Medulla oblongata (tissue), 1 donor: ENCODE data around the gene KIAA1671.

Experiments used
- DNase-seq: peaks from one replicate; pipeline ENCODE4 v3.0.0-alpha.2; 2015; ENCODE audit errors: extremely low spot score

KIAA1671 gene

DNA sequence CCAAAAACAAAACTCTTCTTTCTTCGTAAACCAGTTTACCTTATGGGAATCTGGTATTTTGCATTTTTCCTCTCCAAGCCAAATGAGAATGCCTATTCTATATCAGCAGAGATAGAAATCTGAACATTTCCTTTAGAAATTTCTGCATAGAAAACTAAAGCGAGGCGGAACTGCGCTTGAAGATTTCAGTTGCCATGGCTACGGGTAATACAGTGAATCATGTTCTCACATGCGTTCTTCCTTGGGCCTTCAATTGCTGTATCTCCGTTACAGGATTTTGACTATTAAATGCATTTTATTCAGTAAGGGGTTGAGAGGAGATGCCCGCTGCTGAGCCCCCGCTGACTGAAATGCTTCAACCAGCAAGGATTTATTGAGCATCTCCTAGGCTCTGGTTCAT, 138.9 kb downstream of the KIAA1671 start:
- DNase-seq = no peak

DNA sequence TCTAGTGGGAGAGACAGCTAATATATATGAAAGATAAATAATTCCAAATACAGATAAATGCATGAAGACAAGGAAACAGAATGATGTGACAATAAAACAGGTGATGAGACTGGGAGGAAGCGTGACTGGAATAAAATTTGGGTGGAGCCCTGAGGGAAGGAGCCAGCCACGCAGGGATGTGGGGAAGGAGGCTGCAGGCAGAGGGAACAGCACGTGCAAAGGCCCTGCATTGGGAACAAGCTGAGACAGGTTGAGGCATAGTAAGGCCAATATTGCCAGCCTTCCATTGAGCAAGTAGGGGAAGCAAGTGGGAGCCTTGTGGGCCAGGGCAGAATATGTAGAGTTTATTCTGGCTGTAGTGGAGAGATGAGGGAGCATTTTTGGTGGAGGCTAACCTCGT, 139.6 kb downstream of the KIAA1671 start:
- DNase-seq = no peak

DNA sequence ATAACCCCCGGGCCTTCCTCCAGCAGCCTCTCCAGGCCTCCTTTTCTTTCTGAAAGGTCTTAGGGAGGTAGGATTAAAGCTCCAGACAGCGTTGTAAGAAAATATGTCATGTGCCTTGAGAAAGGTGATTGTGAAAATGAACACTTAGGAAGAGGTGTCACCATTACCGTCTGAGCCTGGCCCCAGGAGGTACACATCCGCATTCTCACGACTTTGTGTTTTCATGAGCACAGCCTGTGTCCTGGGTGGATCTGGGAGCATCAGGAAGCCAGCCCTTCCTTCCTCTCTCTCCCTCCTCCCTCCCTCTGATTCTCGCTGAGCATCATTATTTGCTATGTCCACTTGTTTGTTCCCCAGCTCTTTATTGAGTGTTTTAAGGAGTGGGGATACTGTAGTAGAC, 142.1 kb downstream of the KIAA1671 start:
- no peak for DNase-seq

DNA sequence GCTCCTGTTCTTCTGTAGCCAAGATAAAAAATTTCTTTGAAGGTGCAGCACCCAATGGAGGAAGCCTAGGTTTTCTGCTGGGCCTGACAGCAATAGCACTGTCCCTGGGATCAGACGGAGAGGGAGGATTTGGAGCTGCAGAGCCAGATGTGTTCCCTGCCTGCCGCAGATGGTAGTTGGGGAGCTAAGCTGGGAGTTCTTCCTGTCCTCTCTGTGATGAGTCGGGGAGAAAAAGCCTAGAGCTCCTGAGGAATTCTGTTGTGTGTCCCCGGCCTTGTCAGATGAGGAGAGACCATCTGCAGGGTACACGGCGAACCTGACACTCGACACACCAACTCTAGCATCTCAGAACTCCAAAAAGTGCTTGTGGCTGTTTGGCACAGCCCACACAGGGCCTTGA, 143.4 kb downstream of the KIAA1671 start:
- no peak for DNase-seq

DNA sequence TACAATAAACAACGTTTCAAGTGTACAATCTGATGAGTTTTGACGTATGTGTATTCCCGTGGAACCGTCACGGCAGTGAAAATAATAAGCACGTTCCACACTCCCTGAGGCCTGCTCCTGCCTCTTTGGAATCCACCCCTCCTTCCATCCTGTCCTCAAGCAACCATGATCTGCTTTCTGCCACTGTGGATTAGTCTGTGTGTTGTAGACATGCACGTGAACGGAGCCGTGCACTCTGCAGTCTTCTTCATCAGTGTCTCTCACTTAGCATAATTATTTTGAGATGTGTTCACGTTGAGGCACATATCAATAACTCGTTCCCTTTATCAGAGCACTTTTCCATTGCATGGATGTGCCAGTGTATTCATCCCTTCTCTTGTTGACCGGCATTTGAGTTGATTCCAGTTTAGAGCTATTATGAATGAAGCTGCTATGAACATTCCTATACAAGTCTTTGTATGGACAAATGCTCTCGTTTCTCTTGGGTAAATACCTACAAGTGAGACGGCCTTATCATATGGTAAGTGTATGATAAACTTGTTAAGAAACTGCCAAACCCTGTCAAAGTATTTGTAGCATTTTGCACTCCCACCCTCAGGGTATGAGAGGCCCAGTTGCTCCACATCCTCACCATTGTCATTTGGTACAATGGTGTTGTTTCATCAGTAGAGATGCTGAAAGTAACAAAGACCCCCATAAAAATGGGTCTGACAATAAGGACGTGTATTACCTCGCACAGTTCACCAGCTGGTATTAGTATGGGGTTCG, 144.3 kb downstream of the KIAA1671 start:
- DNase-seq = no peak

DNA sequence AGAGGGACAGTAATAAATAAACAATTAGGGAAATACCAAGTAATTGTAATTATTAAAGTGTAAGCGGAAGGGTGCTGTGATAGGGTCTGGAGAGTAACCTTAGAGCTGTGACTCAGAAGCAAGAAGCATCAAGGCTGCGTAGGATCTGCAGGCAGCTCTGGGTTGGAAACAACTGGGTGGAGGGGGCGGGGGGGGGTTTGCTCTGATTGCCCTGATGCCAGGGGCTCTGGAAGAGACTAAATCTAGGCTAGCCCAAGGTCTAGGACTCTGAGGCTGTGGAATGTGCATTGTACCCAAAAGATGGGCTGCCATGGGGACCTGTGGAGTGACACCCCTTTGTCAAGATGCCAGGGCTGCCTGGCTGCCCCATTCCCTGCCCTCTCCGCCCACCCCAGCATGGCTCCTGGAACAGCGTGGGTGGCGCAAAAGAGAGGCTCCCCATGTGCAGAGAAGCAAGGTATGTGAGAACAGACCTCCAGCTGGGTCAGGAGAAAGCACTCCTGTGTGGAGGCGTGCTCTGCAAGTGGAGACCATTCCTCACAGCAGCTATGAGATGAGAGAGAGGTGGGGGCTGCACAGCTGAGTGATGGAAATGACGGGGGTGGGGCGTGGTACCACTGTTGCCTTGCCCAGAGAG, 146.0 kb downstream of the KIAA1671 start:
- no peak for DNase-seq

DNA sequence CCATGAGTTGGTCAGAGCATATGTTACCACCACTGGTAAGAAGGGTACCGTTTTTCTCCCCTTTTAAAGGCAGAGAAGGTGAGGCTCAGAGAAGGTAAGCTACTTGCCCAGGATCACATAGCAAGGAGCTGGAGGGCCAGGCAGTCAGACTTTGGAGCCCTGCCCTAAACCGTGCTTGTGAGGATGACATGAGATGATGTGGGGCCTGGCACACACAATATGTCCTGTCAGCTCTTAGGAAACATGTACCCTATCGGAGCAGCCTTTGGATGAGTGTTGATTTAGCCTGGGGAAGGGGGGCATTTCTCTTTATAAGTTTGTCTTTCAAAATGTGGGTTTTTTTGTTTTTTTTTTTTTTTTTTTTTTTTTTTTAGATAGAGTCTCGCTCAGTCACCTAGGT, 146.7 kb downstream of the KIAA1671 start:
- no peak for DNase-seq

DNA sequence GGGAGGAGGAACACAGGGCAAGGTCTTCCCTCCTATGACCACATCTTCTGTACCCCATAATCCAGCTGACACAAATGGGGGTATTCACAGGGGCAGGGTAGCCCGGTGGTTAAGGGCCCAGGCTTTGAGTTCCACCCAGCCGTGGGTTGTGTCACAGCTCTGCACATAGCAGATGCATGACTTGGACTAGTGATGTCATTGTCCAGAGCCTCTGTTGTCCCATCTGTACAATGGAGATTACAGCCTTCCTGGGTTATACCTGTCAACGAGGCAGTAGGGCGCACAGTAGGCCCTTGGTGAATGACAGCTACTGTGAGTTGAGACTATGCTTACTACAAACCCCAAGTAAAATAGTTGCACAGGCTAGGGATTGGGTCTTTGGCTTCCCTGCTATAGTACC, 147.9 kb downstream of the KIAA1671 start:
- DNase-seq = no peak

DNA sequence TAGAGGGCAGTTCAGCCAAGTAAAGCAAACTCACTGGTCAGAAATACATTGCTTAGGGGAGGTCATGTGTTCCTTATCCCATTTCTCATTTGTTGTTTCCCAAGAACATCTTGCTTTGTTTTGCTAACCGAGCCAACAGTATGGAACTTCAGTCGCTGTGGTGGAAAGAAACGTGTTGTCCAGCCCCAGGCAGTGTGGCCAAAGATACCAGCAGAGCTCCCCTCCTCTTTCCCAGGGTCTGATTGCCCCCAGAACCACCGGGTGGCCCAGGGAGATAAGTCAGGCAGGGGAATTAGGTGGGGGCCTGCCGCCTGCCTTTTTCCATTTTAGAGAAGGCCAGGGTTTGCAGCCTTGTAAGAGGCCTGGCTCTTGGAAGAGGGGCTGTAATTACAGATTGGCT, 148.4 kb downstream of the KIAA1671 start:
- no peak for DNase-seq

DNA sequence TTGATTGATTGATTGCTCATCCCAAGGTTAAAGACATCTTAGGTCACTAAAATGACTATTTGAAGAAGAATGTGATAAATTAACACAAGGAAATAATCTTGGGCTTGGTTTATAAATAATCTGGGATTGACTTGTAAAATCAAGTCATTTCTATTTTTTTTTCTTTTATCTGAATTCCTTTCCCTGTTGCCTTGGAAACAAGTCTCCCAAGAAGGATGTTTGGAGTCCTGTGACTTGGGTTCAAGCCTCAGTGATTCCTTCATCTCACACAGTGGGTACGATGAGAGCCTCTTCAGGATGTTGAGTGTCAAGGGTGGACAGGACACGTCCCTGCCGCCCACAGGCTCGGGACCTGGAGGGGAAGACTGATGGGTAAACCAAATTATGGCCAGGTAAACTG, 149.0 kb downstream of the KIAA1671 start:
- DNase-seq = no peak

DNA sequence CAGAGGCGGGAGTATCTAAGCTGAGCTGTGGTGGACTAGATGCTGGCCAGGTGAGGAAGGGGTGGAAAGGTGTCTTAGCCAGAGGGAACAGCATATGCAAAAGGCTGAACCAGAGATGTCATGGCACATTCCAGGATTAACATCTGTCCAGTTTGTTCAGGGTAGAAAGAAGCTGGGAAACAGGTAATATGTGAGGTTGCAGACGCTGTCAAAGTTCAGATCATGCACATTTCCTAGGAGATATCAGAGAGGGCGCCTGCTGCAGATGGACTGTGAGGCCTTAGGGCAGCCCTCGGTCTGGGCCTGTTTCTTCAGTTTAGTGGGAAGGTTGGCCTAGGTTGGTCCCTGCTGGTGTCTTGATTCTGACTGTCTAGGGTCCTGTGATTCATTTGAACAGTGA, 149.5 kb downstream of the KIAA1671 start:
- DNase-seq = no peak

DNA sequence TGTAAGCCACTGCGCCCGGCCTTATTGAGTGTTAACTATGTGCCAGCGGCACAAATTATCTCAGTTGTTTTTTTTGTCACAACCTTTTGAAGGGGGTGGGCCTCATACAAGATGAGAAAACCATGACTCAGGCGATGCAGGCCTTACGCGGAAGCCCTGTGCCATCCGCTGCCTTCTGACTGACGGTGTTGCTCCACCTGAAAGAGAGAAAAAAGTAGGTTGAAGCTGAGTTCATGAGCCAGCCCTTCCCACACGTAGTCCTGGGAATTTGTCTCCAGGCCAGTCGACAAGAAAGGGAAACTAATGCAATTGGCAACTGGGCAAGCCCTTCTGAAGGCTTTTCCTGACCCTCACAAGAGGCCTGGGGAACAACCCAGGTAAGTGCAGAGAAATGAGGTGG, 150.2 kb downstream of the KIAA1671 start:
- no peak for DNase-seq

DNA sequence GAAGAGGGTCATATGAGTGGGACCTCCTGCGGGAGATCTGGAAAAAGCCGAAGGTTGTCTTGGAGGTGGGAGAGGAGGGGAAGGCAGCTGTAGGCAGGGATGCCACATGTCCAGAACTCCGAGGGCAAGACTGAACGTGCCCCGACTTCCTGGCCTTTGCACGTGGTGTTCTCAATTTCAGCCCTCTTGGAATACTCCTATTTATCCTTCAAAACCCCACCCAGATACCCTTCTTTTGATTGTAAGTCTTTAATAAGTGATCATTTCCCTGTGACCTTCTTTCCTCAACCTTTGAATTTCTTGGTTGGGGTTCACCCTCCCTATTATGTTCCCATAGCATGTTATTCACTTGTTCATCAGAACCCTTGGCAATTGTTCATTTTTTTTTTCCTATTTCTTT, 151.9 kb downstream of the KIAA1671 start:
- no peak for DNase-seq

DNA sequence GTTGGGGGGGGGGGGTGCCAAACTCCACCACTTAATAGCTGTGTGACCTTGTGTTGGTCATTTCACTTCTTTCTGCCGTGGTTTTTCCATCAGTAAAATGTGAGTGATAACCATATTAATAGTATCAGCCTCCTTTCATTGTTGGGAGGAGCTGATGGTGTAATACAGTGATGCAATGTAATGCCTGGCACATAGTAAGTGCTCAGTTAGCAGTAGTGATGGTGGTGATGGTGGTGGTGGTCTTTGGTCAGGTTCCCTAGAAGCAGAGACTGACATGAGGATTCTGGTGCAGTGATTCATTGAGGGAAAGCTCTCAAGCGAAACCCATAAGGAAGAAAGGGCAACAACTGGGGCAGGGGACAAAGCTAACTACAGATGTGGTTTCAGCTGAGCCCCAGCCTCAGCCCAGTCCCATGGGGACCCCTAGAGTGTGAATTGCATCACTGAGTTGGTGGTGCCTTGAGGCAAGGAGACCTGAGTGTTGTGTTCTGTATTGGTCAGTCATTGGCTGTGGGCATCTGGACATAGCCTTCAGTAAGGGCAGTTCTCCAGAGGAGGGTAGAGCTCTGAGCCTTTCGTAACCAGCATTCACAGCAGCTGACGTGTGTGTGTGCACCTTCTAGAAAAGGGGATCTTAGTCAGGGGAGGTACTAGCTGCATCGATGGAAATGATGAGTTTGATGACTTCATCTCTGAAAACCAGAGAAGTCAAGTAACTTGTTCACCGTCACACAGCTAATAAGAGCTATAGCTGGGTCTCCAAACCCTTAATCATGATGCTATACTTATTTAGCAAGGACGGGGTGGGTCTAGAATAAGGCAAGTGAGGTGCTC, 153.5 kb downstream of the KIAA1671 start:
- no peak for DNase-seq

DNA sequence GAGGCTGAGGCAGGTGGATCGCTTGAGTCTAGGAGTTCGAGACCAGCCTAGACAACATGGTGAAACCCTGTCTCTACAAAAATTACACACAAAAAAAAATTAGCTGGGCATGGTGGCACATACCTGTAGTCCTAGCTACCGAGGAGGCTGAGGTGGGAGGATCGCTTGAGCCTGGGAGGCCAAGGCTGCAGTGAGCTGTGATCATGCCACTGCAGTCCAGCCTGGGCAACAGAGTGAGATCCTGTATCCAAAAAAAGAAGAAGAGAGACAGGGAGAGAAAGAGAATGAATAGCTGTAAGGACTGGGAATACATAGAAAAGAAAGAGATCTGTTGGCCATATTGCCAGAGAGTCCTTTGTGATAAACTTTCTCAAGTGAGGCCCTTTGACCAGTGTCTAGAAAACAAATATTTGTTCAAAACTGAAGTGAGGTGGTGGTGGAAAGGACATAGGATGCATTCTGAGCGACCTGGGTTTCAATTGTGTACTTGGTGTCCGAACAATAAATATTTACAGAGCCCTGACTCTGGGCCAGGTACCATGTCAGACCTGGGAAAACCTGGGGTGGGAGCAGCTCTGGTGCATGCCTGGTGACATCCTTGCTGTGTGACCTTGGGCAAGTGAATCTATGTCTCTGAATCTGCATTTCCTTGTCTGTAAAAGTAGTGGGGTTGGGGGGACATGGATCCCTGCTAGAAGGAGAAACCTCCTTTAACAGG, 157.5 kb downstream of the KIAA1671 start:
- no peak for DNase-seq

DNA sequence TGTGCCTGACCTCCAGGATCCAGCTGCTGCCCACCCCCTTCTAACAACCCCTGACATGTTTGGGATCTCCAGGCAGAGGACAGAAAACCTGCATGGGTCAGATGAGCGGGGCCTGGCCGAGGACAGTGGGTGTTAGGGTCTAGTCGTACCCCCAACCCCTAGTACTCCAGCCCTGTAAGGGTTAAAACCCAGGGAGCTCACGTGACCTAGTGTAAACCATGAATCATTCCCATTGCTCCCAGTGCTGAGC, 158.0 kb downstream of the KIAA1671 start:
- DNase-seq = no peak

DNA sequence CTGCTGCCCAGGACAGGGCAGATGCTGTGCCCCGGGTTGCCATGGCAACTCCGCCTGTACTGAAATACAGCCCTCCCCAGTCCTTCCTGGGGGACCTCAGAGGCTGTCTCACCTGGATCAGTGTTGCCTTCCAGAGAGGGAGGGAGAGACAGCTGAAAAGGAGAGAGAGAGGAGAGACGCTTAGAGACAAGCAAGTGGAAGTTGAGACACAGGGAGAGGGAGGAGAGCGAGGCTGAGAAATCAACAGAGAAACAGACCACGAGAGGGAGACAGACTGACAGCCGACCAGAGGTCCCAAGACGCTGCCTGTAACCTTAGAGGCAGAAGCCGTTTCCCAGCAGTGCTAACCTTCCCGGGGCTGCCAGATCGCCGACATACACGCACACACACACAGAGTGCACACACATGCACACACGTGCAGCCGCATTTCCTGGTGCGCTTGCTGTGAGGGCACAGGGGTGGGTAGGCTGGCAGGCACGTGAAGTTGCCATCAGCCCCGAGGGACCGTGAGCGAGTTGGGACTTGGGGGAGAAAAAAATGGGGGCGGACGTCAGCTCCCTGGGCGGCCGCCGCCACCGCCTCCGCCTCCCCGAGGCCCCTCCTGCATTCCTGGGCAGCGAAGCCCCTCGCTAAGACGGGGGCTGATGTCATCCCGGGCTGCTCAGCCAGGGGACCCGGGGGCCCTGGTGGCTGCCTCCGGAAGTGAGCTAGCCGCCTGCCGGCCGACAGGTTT, 158.5 kb downstream of the KIAA1671 start:
- peak; percentile 77 for DNase-seq

DNA sequence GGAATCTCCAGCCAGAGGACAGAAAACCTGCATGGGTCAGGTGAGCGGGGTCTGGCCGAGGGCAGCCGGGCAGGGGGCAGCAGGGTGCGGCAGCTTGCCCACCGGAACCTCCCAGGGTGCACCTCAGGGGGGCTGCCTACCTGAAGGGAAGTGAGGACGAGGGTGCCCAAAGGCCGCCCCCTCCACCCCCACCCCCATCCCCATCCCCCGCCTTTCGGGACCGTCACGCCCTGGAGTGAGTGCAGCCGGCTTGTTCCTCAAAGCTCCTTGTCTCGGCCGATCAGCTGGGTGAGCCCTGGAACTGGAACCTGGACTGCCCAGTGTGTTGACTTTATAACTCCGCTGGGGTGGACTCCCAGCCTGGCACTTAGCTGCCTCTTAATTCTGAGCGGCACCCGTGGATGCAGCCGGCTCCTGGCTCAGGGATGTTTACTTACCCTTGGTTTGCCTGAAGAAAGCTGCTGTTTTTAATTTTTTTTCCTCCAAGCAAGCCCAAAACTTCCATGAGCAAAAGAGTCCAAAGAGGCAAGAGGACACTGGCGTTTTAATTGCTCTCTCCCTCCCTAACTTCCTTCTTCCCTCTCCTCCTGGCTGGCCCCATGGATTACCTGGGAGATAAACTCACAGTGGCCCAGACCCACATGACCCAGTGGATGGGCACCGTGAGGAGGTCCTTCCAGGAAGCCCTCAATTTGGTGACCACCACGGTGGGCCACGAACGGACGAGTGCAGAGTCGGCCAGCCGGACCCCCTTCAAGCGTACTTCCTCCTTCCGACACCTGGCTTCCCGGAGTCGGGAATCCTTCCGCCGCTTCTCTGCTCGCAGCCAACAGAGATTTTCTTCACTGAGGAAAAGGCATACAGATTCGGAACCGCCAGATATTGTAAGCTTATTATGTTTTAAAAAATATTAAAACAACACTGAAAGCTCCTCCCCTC, 159.3 kb downstream of the KIAA1671 start:
- DNase-seq = peak; percentile 66

DNA sequence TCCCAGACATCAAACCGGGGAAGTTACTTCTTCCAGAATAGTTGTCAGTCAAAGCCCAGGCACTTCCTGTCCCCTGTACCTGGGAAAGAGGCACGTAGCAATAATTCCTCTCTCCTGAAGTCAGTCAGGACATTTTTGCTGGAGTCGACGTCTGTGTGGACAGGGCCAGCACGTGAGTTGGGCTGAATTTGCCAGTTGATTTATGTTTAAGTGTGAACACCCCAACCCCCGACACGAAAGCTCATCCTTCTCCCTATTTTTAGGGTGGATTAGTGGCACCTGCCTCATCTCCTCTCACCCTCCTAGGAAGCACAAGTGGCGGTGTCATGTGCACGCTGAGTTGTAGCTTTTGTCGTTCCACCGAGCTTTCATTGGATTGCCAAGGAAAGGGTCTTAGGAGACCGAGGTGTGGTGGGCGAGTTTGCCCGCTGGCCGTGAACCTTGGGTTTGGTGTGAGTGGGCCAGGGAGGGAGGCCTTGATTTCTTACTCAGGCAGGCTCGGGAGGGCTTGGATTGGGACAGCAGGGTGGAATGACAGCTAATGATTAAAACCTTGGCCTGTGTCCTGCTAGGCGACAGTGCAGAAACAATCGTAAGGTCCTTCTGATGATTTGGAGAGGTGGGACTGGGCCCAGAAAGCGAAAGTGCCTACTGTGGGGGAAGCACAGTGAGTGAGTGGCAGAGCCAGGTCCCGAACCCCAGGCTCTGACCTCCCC, 160.2 kb downstream of the KIAA1671 start:
- DNase-seq = no peak

DNA sequence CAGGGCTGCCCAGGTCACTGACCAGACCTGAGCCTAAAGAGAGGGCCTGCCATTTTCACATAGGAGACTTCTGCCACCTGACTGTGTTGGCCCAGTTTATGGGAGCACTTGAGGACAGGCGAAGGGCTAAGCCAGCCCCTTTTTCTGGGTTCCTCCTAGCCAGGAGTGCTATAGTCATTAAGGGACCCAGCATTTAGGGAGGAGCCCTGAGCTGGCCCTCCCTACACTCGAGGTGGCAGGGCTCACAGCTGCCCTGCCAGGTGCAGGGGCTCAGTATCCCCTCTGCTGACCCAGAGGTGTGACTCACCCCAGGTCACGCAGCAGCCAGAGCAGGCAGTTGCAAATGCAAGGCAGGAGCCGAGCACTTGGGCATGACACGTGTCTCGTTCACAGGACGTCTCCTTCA, 160.8 kb downstream of the KIAA1671 start:
- DNase-seq = no peak
